Measurements from ENCODE around the gene AUTS2.

Gene AUTS2

GRCh38 chr7:69599955-69600709 lies 1.9 kb downstream of the AUTS2 start:
- peak; percentile 7 for DNase-seq (ENCODE audit: insufficient read length, low spot score)
- FAIRE-seq = no peak

- DNase-seq (ENCODE audit: insufficient read length, low spot score) (no peak), FAIRE-seq (no peak)
Measured at GRCh38 chr7:69600710-69601519, 2.6 kb downstream of the AUTS2 start.

GRCh38 chr7:69602522-69602921 lies 4.2 kb downstream of the AUTS2 start:
- no peak for DNase-seq (ENCODE audit: insufficient read length, low spot score)
- FAIRE-seq = no peak

- FAIRE-seq (peak; percentile 47), DNase-seq (ENCODE audit: insufficient read length, low spot score) (no peak)
Measured at GRCh38 chr7:69603351-69603750, 5.1 kb downstream of the AUTS2 start.

- DNase-seq (ENCODE audit: insufficient read length, low spot score) (peak; percentile 13), FAIRE-seq (peak; percentile 14)
Measured at GRCh38 chr7:69603937-69604494, 5.7 kb downstream of the AUTS2 start.

GRCh38 chr7:69605070-69605469 lies 6.8 kb downstream of the AUTS2 start:
- no peak for DNase-seq (ENCODE audit: insufficient read length, low spot score)
- FAIRE-seq = no peak

- no peak for FAIRE-seq
- no peak for DNase-seq (ENCODE audit: insufficient read length, low spot score)
Measured at GRCh38 chr7:69605546-69605945, 7.3 kb downstream of the AUTS2 start.

- FAIRE-seq (no peak), DNase-seq (ENCODE audit: insufficient read length, low spot score) (no peak)
Measured at GRCh38 chr7:69608049-69608448, 9.8 kb downstream of the AUTS2 start.

- DNase-seq (ENCODE audit: insufficient read length, low spot score) (no peak), FAIRE-seq (no peak)
Measured at GRCh38 chr7:69608878-69609277, 10.6 kb downstream of the AUTS2 start.

GRCh38 chr7:69609541-69610373 lies 11.5 kb downstream of the AUTS2 start:
- no peak for FAIRE-seq
- DNase-seq (ENCODE audit: insufficient read length, low spot score) = no peak

GRCh38 chr7:69610374-69611084 lies 12.3 kb downstream of the AUTS2 start:
- no peak for FAIRE-seq
- no peak for DNase-seq (ENCODE audit: insufficient read length, low spot score)

- DNase-seq (ENCODE audit: insufficient read length, low spot score) (no peak), FAIRE-seq (no peak)
Measured at GRCh38 chr7:69612981-69613380, 14.7 kb downstream of the AUTS2 start.

GRCh38 chr7:69613846-69614245 lies 15.6 kb downstream of the AUTS2 start:
- no peak for FAIRE-seq
- DNase-seq (ENCODE audit: insufficient read length, low spot score) = no peak

GRCh38 chr7:69615685-69616084 lies 17.4 kb downstream of the AUTS2 start:
- no peak for DNase-seq (ENCODE audit: insufficient read length, low spot score)
- no peak for FAIRE-seq

- DNase-seq (ENCODE audit: insufficient read length, low spot score) = no peak
- FAIRE-seq = no peak
Measured at GRCh38 chr7:69617364-69617763, 19.1 kb downstream of the AUTS2 start.

GRCh38 chr7:69619054-69619453 lies 20.8 kb downstream of the AUTS2 start:
- no peak for DNase-seq (ENCODE audit: insufficient read length, low spot score)
- no peak for FAIRE-seq

GRCh38 chr7:69619635-69620034 lies 21.4 kb downstream of the AUTS2 start:
- no peak for DNase-seq (ENCODE audit: insufficient read length, low spot score)
- FAIRE-seq = no peak

GRCh38 chr7:69620063-69620462 lies 21.8 kb downstream of the AUTS2 start:
- FAIRE-seq (no peak), DNase-seq (ENCODE audit: insufficient read length, low spot score) (no peak)

- FAIRE-seq (no peak), DNase-seq (ENCODE audit: insufficient read length, low spot score) (no peak)
Measured at GRCh38 chr7:69620650-69621049, 22.4 kb downstream of the AUTS2 start.

Measured in GM19239 (cell line).